ENCODE results near the gene MED10. TPM values are rescaled to one million over a fixed set of nuclear protein-coding genes. Genes with fewer than 3 reads are reported as not detected.

Gene MED10
- total and polyA plus RNA-seq, 9 of the 15 experiments (the other 6 are each of a cell fraction or from before 2014, with no cell fraction given), result 23.8 to 83.4 (median 58.8) TPM

DNA sequence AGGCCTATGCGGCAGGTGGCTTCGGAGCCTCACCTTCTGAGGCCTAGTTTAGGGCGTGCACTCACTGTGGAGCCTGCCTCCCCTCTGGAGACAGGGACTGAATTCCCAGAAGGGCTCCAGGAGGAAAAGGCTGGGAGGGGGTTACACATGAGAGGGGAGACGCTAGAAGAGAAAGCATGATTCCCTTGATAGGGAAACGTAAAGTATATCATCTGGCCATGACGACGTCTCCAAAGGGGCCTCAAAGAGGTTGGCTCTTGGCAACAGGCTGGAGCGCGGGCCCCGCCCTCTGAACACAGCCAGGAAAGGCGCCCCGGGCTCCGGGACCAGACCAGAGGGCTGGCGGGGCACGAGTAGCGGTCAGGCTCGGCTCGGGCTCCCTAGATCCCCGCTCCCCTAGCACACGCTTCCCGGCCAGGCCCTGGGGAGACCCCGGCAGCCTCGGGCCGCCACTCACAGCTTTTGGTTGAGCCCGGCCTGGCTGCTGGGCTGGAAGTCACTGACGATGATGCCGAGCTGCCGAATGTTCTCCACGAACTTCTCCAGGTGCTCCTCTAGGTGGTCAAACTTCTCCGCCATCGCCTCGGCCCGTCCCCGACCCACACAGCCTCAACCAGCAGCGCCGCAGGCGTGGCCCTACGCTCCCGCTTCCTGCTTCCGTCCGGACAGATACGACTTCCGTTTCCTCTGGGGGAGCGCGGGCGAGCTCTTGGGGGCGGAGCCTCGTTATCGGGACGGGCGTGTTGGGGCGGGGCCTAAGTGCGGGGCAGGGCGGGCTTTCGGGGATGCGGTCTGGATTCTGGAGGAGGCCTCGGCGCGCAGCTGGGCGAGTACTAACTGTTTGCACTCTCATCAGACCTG, at the start of gene MED10 (continued):
- TF ChIP-seq ZBTB43 (CRISPR knock-in tag; IDR thresholded peaks at IDR 0.05) (no peak), THRAP3 (IDR thresholded peaks at IDR 0.05; ENCODE audit: borderline replicate concordance) (no peak), MBD2 (IDR thresholded peaks at IDR 0.05; ENCODE audit: borderline replicate concordance, low read depth) (peak; percentile 81), HDAC2 (IDR thresholded peaks at IDR 0.05) (0 out of 2 replicates have a peak, but pooled peaks have one; percentile 79), BRD4 (IDR thresholded peaks at IDR 0.05) (0 out of 2 replicates have a peak, but pooled peaks have one; percentile 73), HNRNPLL (IDR thresholded peaks at IDR 0.05; ENCODE audit: low read depth, low read length, poor library complexity, severe bottlenecking) (peak; percentile 71), ARNT (IDR thresholded peaks at IDR 0.05) (no peak), ERF (CRISPR knock-in tag; IDR thresholded peaks at IDR 0.05) (peak; percentile 68; the same call in 1 of the 2 replicates), CHD1 (IDR thresholded peaks at IDR 0.05; ENCODE audit: low read length) (peak; percentile 82), SOX6 (IDR thresholded peaks at IDR 0.05) (0 out of 2 replicates have a peak, but pooled peaks have one; percentile 27), ZNF57 (CRISPR knock-in tag; IDR thresholded peaks at IDR 0.05) (no peak), MIER1 (IDR thresholded peaks at IDR 0.05; ENCODE audit: low read depth) (peak; percentile 52; the same call in 1 of the 2 replicates), SIN3A (IDR thresholded peaks at IDR 0.05; ENCODE audit: borderline replicate concordance in 2 of 2, control insufficient read depth in 1 of 2, low read depth in 2 of 2, low read length in 2 of 2) (peak; percentile 93 to 97; a peak in 3 of 4 replicates), ASH1L (IDR thresholded peaks at IDR 0.05; ENCODE audit: borderline replicate concordance, low read depth, partially characterized antibody) (peak; percentile 17), KDM4B (IDR thresholded peaks at IDR 0.05; ENCODE audit: borderline replicate concordance in 2 of 2, low read depth in 1 of 2) (peak in 1 of 2 experiments; percentile 66; a peak in 1 of 4 replicates), RB1 (IDR thresholded peaks at IDR 0.05; ENCODE audit: low read depth) (peak; percentile 71), EHMT2 (IDR thresholded peaks at IDR 0.05) (no peak), ZNF3 (CRISPR knock-in tag; IDR thresholded peaks at IDR 0.05) (no peak)
- TF ChIP-seq, protein P1, sequence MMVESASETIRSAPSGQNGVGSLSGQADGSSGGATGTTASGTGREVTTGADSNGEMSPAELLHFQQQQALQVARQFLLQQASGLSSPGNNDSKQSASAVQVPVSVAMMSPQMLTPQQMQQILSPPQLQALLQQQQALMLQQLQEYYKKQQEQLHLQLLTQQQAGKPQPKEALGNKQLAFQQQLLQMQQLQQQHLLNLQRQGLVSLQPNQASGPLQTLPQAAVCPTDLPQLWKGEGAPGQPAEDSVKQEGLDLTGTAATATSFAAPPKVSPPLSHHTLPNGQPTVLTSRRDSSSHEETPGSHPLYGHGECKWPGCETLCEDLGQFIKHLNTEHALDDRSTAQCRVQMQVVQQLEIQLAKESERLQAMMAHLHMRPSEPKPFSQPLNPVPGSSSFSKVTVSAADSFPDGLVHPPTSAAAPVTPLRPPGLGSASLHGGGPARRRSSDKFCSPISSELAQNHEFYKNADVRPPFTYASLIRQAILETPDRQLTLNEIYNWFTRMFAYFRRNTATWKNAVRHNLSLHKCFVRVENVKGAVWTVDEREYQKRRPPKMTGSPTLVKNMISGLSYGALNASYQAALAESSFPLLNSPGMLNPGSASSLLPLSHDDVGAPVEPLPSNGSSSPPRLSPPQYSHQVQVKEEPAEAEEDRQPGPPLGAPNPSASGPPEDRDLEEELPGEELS (CRISPR knock-in tag; IDR thresholded peaks at IDR 0.05; ENCODE audit: borderline replicate concordance), result peak; percentile 17; the same call in 1 of the 2 replicates
- TF ChIP-seq, protein P2, sequence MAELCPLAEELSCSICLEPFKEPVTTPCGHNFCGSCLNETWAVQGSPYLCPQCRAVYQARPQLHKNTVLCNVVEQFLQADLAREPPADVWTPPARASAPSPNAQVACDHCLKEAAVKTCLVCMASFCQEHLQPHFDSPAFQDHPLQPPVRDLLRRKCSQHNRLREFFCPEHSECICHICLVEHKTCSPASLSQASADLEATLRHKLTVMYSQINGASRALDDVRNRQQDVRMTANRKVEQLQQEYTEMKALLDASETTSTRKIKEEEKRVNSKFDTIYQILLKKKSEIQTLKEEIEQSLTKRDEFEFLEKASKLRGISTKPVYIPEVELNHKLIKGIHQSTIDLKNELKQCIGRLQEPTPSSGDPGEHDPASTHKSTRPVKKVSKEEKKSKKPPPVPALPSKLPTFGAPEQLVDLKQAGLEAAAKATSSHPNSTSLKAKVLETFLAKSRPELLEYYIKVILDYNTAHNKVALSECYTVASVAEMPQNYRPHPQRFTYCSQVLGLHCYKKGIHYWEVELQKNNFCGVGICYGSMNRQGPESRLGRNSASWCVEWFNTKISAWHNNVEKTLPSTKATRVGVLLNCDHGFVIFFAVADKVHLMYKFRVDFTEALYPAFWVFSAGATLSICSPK (IDR thresholded peaks at IDR 0.05; ENCODE audit: borderline replicate concordance), result no peak

Data from K562 (cell line).